Neural progenitor cell (in vitro differentiated cells): Measurements from ENCODE around the gene MED9.

Source experiments
- EZH2 ChIP-seq: fragments of 200-600 bp; sonication (generic); IDR thresholded peaks from 2 replicates; pipeline ENCODE4 v1.6.1; 2017; ENCODE audit warnings: antibody characterized with exemption, mild to moderate bottlenecking, moderate library complexity
- EZH2phosphoT487 ChIP-seq: fragments of 200-600 bp; sonication (generic); IDR thresholded peaks from 2 replicates; pipeline ENCODE4 v1.6.1; 2017; ENCODE audit warnings: antibody characterized with exemption
- TF ChIP-seq, protein P1 (sequence below): fragments of 200-600 bp; sonication (generic); IDR thresholded peaks from 2 replicates; pipeline ENCODE4 v1.5.1; 2017; ENCODE audit warnings: antibody characterized with exemption, mild to moderate bottlenecking

DNA sequence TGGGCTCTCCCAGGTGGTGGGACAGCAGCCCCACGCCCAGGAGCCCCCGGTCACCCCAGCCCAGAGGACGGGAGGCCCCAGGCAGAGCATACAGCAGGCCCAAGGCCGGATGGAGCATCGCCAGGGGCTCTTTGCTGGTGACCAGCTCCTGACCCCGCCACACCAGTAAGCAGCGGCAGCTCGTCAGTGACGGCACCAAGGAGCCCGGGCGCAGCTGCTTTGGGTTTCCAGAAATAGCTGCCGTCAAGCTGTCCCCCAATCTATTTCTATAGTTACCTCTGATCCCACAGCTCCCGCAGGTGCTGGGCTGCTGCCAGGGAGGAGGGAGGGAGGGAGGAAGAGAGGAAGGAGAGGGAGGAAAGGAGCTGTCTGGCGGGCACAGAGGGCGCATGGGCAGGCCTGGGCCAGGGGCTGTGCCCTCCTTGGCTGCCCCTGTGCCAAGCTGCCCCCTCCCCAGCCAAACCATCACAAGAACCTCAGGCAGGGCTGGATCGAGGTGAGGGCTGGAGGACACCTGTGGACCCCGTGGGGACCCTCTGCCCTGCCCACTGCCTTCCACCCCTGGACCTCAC, 30.2 kb downstream of the MED9 start:
- no peak for TF ChIP-seq EZH2phosphoT487
- TF ChIP-seq, protein P1, sequence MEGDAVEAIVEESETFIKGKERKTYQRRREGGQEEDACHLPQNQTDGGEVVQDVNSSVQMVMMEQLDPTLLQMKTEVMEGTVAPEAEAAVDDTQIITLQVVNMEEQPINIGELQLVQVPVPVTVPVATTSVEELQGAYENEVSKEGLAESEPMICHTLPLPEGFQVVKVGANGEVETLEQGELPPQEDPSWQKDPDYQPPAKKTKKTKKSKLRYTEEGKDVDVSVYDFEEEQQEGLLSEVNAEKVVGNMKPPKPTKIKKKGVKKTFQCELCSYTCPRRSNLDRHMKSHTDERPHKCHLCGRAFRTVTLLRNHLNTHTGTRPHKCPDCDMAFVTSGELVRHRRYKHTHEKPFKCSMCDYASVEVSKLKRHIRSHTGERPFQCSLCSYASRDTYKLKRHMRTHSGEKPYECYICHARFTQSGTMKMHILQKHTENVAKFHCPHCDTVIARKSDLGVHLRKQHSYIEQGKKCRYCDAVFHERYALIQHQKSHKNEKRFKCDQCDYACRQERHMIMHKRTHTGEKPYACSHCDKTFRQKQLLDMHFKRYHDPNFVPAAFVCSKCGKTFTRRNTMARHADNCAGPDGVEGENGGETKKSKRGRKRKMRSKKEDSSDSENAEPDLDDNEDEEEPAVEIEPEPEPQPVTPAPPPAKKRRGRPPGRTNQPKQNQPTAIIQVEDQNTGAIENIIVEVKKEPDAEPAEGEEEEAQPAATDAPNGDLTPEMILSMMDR, result no peak
- no peak for TF ChIP-seq EZH2
